Esophagus squamous epithelium (tissue), 4 donors: ENCODE measurements around the gene LXN.

Experiments
- CTCF ChIP-seq, 6 experiments: fragments of 450-650 bp in 4 of 6; fragments of 200-600 bp in 2 of 6; sonication (generic) in 2 of 6; IDR thresholded peaks; one replicate each; pipeline ENCODE4 v1.5.1; 2016 to 2019; ENCODE audit warnings: antibody characterized with exemption in 6 of 6, mild to moderate bottlenecking in 4 of 6, moderate library complexity in 4 of 6
- POLR2A ChIP-seq, 4 donors: fragments of 450-650 bp; IDR thresholded peaks; one replicate each; pipeline ENCODE4 v1.6.1; 2017; ENCODE audit warnings: antibody characterized with exemption in 4 of 4, mild to moderate bottlenecking in 4 of 4, moderate library complexity in 3 of 4

GRCh38 chr3:158709666-158710083, 37.2 kb upstream of the LXN start:
- no peak for TF ChIP-seq CTCF (IDR thresholded peaks at IDR 0.05)
- TF ChIP-seq POLR2A (IDR thresholded peaks at IDR 0.05): no peak
